Lower lobe of right lung (tissue), 2 donors: ENCODE results near the gene TTC28. TPM values are rescaled to one million over a fixed set of nuclear protein-coding genes. Genes with fewer than 3 reads are reported as not detected.
A peak's percentile ranks its signal among the peaks of the same experiment; 100 is the strongest.

Experiments used
- ATAC-seq, 2 donors: fragments of 200-7000 bp; cut with Tn5 transposase; one replicate each; pipeline ENCODE4 v1.9.1; 2020 to 2022; ENCODE audit warnings: mild to moderate bottlenecking in 2 of 2, moderate library complexity in 2 of 2
- DNase-seq: peaks from one replicate; pipeline ENCODE4 v3.0.0-alpha.2; 2020
- H3K27ac ChIP-seq: fragments of 200-600 bp; one replicate; pipeline ENCODE4 v1.8.0; 2022
- H3K27me3 ChIP-seq: fragments of 200-600 bp; one replicate; pipeline ENCODE4 v1.8.0; 2022; ENCODE audit warnings: low read depth
- H3K36me3 ChIP-seq: fragments of 200-600 bp; one replicate; pipeline ENCODE4 v1.8.0; 2022; ENCODE audit warnings: mild to moderate bottlenecking
- H3K4me1 ChIP-seq: fragments of 200-600 bp; one replicate; pipeline ENCODE4 v1.8.0; 2022
- H3K4me3 ChIP-seq: fragments of 200-600 bp; one replicate; pipeline ENCODE4 v1.8.0; 2022; ENCODE audit warnings: mild to moderate bottlenecking
- H3K9me3 ChIP-seq: fragments of 200-600 bp; one replicate; pipeline ENCODE4 v1.8.0; 2022
- intact Hi-C: fragments of 100-400 bp; cut with DNase I; formaldehyde crosslinking; loops from one replicate; pipeline ENCODE4 v1.11.0; 2022
- total RNA-seq: library from RNA; stranded (reverse); fragmentation: NEBNext Ultra II Directional; extraction: Animal tissue kit (Norgen Biotek cat#: 25700); gene quantifications from one replicate; pipeline ENCODE4 v1.2.1, GENCODE V29; 2021
- TF ChIP-seq, protein P1 (sequence below): fragments of 200-600 bp; IDR thresholded peaks from one replicate; pipeline ENCODE4 v1.8.0; 2022; ENCODE audit warnings: antibody characterized with exemption, mild to moderate bottlenecking
- donor health status: DM: no; HTN: yes; CAD: no; lungs with severe emphysema.

Gene TTC28
- total RNA-seq, 1 donor from 2014 or later: 39.6 TPM

- Histone ChIP-seq H3K27me3 (no peaks in the 10 kb centered on the region), H3K27ac (no peak overlapping the region), H3K9me3 (no peaks in the 10 kb centered on the region), H3K36me3 (no peaks in the 10 kb centered on the region), H3K4me3 (no peak overlapping the region), H3K4me1 (peaks cover 4% of the 10 kb centered on the region)
- DNase-seq (no peak), ATAC-seq (no peak)
- TF ChIP-seq, protein P1, sequence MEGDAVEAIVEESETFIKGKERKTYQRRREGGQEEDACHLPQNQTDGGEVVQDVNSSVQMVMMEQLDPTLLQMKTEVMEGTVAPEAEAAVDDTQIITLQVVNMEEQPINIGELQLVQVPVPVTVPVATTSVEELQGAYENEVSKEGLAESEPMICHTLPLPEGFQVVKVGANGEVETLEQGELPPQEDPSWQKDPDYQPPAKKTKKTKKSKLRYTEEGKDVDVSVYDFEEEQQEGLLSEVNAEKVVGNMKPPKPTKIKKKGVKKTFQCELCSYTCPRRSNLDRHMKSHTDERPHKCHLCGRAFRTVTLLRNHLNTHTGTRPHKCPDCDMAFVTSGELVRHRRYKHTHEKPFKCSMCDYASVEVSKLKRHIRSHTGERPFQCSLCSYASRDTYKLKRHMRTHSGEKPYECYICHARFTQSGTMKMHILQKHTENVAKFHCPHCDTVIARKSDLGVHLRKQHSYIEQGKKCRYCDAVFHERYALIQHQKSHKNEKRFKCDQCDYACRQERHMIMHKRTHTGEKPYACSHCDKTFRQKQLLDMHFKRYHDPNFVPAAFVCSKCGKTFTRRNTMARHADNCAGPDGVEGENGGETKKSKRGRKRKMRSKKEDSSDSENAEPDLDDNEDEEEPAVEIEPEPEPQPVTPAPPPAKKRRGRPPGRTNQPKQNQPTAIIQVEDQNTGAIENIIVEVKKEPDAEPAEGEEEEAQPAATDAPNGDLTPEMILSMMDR: no peak
- intact Hi-C loops: no loop called here
Measured at GRCh38 chr22:28601915-28602314, 77.7 kb downstream of the TTC28 start.

- DNase-seq: no peak
- intact Hi-C loops: no loop called here
- no peak overlapping the region for H3K4me3 ChIP-seq
- H3K27ac ChIP-seq: no peak overlapping the region
- no peaks in the 10 kb centered on the region for H3K36me3 ChIP-seq
- H3K9me3 ChIP-seq: no peaks in the 10 kb centered on the region
- H3K27me3 ChIP-seq: no peaks in the 10 kb centered on the region
- TF ChIP-seq, protein P1: peak; percentile 54
- H3K4me1 ChIP-seq: no peaks in the 10 kb centered on the region
- peak; percentile 42 to 45 for ATAC-seq
Measured at GRCh38 chr22:28600546-28601143, 79.0 kb downstream of the TTC28 start.

DNA sequence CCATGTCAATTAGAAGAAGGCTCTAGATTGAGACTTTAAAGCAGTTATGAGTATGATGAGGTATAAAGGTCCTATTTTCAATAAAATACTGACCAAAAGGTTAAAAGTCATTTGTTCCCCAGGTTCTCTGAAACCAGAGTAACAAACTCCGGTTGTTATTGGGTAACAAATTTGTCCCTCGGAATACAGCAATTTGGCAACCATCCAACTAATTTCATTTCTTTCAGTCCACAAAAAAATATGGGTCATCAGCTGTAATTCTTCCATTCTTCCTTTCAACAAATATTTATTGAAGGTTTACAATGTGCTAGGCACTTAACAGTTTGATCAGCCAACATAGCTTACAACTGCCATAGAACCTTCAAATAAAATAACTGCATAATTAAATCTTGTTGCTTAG lies 79.9 kb downstream of the TTC28 start:
- ATAC-seq (no peak), DNase-seq (no peak)
- H3K27me3 ChIP-seq: no peaks in the 10 kb centered on the region
- H3K36me3 ChIP-seq: no peaks in the 10 kb centered on the region
- H3K27ac ChIP-seq: no peak overlapping the region
- no peak overlapping the region for H3K4me3 ChIP-seq
- no peaks in the 10 kb centered on the region for H3K9me3 ChIP-seq
- H3K4me1 ChIP-seq: no peaks in the 10 kb centered on the region
- TF ChIP-seq, protein P1: no peak
- intact Hi-C loops: loop anchor here (5.0 to 10.0 kb wide), 3 partner anchors 233 to 575 kb away; no protein-coding TSS in a partner anchor

GRCh38 chr22:28597665-28598064 lies 82.0 kb downstream of the TTC28 start:
- no peak for DNase-seq
- ATAC-seq: no peak
- Histone ChIP-seq H3K4me1 (no peaks in the 10 kb centered on the region), H3K36me3 (no peaks in the 10 kb centered on the region), H3K27ac (no peak overlapping the region), H3K9me3 (no peaks in the 10 kb centered on the region), H3K4me3 (no peak overlapping the region), H3K27me3 (no peaks in the 10 kb centered on the region)
- TF ChIP-seq, protein P1: no peak
- intact Hi-C loops: loop anchor here (5.0 to 10.0 kb wide), 3 partner anchors 235 to 573 kb away; no protein-coding TSS in a partner anchor

- Histone ChIP-seq H3K36me3 (no peaks in the 10 kb centered on the region), H3K9me3 (no peaks in the 10 kb centered on the region), H3K27ac (no peak overlapping the region), H3K4me1 (no peaks in the 10 kb centered on the region), H3K27me3 (no peaks in the 10 kb centered on the region), H3K4me3 (no peak overlapping the region)
- TF ChIP-seq, protein P1: peak; percentile 74
- intact Hi-C loops: loop anchor here (5.0 to 10.0 kb wide), 3 partner anchors 237 to 570 kb away; no protein-coding TSS in a partner anchor
- no peak for DNase-seq
- ATAC-seq: peak; percentile 85 to 87
Measured at GRCh38 chr22:28594797-28595462, 84.7 kb downstream of the TTC28 start.
